ENCODE data around the gene CHD5. TPM values are rescaled to one million over a fixed set of nuclear protein-coding genes. Genes with fewer than 3 reads are reported as not detected.

CHD5 gene
- total RNA-seq, 4 donors from 2014 or later = 0.19 to 0.24 (median 0.19) TPM; not detected in 1

- TF ChIP-seq, protein P1, sequence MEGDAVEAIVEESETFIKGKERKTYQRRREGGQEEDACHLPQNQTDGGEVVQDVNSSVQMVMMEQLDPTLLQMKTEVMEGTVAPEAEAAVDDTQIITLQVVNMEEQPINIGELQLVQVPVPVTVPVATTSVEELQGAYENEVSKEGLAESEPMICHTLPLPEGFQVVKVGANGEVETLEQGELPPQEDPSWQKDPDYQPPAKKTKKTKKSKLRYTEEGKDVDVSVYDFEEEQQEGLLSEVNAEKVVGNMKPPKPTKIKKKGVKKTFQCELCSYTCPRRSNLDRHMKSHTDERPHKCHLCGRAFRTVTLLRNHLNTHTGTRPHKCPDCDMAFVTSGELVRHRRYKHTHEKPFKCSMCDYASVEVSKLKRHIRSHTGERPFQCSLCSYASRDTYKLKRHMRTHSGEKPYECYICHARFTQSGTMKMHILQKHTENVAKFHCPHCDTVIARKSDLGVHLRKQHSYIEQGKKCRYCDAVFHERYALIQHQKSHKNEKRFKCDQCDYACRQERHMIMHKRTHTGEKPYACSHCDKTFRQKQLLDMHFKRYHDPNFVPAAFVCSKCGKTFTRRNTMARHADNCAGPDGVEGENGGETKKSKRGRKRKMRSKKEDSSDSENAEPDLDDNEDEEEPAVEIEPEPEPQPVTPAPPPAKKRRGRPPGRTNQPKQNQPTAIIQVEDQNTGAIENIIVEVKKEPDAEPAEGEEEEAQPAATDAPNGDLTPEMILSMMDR (IDR thresholded peaks at IDR 0.05) = no peak
- DNase-seq (ENCODE audit: low spot score) (no peak), ATAC-seq (ENCODE audit: low FRiP score) (no peak)
Observed at GRCh38 chr1:6167391-6168303, 12.5 kb downstream of the CHD5 start.

- TF ChIP-seq, protein P1 (IDR thresholded peaks at IDR 0.05) = no peak
- ATAC-seq (ENCODE audit: low FRiP score) (no peak), DNase-seq (ENCODE audit: low spot score) (no peak)
Observed at GRCh38 chr1:6166655-6167390, 13.3 kb downstream of the CHD5 start.

GRCh38 chr1:6166221-6166620, 13.9 kb downstream of the CHD5 start:
- no peak for ATAC-seq (ENCODE audit: low FRiP score)
- no peak for DNase-seq (ENCODE audit: low spot score)
- TF ChIP-seq, protein P1 (IDR thresholded peaks at IDR 0.05) = no peak

DNA sequence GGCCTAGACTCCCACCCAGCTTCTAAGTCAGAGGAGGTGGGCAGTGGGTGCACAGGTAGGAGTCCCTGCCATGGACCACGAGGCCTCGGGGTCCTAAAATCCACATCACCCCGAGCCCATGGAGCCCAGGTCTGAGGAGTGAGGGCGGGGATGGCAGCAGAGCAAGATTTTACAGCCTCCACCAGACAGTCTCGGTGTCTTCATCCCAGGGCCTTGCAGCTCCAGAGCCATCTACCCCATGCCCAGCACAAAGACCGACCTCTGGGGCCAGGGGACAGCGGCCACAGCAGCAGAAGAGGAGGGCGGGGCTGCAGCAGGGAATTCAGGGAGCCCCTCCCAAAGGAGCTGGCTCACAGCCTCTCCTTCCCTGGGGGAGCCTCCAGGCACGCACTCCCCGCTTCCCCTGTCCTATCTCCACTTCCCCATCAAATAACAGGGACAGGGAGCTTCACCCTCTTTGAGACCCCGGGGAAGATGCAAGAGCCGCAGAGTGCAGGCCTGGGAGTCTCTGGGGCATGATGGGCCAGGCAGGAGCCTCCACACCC, 14.6 kb downstream of the CHD5 start:
- DNase-seq (ENCODE audit: low spot score) (no peak), ATAC-seq (ENCODE audit: low FRiP score) (no peak)
- TF ChIP-seq, protein P1 (IDR thresholded peaks at IDR 0.05) = no peak

GRCh38 chr1:6165027-6165426, 15.1 kb downstream of the CHD5 start:
- DNase-seq (ENCODE audit: low spot score) (no peak), ATAC-seq (ENCODE audit: low FRiP score) (no peak)
- TF ChIP-seq, protein P1 (IDR thresholded peaks at IDR 0.05) = no peak

GRCh38 chr1:6163973-6164617, 16.0 kb downstream of the CHD5 start:
- ATAC-seq (ENCODE audit: low FRiP score) = no peak
- TF ChIP-seq, protein P1 (IDR thresholded peaks at IDR 0.05) = no peak
- DNase-seq (ENCODE audit: low spot score) = no peak
